ENCODE measurements around the gene DYSF.

Gene DYSF

DNA sequence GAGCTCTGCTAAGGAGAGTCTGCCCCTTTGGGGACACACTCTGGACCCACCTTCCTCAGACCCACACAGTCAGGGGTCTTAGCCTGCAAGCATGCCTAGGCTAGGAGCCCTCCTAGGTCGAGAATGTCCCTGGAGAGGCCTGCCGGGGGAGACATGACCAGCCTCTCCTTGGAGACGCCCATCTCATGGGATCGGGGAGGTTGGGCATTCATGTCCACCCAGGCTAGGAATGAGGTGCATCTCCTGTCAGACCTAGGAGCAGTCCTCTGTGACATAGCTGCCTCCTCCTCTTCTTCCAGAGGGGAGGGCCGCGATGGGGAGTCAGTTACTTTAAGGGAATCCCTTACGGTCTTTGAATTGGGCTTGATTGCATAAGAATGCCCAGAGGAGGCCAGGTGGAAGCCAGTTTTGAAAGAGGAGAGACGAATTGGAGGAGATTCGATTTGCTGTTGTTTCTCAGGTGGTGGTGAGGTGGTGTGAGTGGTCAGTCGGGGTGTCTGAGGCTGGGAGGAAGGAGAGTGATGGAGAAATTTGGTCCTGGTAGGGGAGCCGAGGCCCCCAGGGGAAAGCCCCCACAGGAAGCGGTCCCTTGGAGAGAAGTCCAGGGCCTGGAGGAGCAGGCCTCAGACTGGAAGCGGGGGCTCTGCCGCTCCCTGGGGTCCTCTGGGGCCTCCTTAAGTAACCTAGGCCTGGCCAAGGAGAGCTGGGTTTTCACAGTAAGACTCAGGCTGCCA, 241.3 kb downstream of the DYSF start:
- H3K9ac ChIP-seq (ENCODE audit: insufficient read length): no peak overlapping the region

DNA sequence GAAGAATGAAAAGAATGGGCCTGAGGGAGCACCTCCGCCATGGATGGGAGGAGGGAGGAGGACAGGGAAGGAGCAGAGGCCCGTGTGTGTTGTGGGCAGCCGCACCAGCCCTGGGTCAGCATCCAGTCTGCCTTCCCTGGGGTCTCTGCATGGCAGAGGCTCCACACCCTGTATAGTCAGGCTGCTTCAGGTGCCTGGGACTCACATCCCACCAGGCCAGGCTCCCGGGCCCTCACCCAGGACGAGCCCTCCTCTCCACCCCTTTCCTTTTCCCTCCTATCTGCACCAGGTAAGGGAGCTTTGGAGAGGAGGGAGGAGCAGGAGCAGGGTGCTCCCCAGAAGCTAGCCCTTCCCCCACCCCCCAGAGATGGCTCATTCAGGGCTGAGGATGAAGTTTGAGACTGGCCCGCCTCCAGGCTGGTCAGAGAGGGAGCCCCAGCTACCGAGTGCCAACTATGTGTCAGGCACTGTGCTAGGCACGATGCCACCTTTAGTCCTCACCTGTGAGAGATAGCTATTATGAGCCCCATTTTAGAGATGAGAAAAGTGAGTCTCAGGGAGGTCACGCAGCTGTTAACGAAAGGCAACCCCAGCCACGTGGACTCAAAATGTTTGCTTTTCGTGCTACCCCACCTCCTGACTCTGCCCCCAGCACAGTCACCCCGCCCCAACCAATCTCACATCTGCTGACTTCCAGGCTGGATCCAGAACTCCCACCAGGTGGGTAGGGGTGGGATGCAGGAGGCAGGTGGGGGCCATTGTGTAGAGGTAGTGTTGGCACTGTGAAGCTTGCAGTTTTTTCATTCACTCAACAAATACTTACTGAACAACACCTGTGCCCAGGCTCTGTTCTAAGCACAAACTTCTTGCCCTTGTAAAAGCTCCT, 242.1 kb downstream of the DYSF start:
- Histone ChIP-seq H3K9ac (ENCODE audit: insufficient read length) (no peak overlapping the region), H3K4me3 (no peak overlapping the region), H3K27ac (no peak overlapping the region), H3K9me3 (ENCODE audit: low read depth, low read length) (no peaks in the 10 kb centered on the region), H3K36me3 (ENCODE audit: insufficient read depth, low read length) (no peaks in the 10 kb centered on the region)
- no peak for DNase-seq (ENCODE audit: low read depth, low spot score)
- TF ChIP-seq EZH2 (IDR thresholded peaks at IDR 0.05): no peak
- no peak for TF ChIP-seq POLR2AphosphoS5 (IDR thresholded peaks at IDR 0.05; ENCODE audit: borderline replicate concordance, low read depth, low read length)
- TF ChIP-seq FOXP2 (optimal IDR thresholded peaks at IDR 0.05; ENCODE audit: control extremely low read depth, extremely low read length, insufficient read depth): no peak

More for the DNA sequence above, 241.3 kb downstream of the DYSF start:
- H3K4me3 ChIP-seq: no peak overlapping the region
- TF ChIP-seq EZH2 (IDR thresholded peaks at IDR 0.05): no peak
- no peak for TF ChIP-seq POLR2AphosphoS5 (IDR thresholded peaks at IDR 0.05; ENCODE audit: borderline replicate concordance, low read depth, low read length)
- no peak for TF ChIP-seq FOXP2 (optimal IDR thresholded peaks at IDR 0.05; ENCODE audit: control extremely low read depth, extremely low read length, insufficient read depth)
- no peaks in the 10 kb centered on the region for H3K9me3 ChIP-seq (ENCODE audit: low read depth, low read length)
- H3K27ac ChIP-seq: no peak overlapping the region
- no peaks in the 10 kb centered on the region for H3K36me3 ChIP-seq (ENCODE audit: insufficient read depth, low read length)
- no peak for DNase-seq (ENCODE audit: low read depth, low spot score)

DNA sequence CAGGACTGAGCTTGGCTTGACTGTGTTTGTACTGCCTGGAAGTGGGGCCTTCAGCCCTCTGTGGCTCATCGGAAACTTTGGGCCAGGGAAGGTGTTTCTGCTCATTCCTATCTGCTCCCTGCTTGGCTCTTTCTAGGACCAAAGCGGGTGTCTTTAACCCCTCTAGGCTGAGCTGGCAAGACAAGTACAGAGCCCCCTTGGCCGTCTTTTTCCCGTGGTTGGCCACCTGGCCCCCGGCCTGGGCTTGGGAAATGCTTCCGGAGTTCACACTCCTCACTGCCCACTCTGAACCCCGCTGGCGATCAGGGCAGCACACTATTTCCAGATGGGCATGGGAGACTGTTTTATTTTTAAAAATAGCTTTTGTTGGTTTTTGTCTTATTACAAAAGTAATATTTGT, 243.0 kb downstream of the DYSF start:
- Histone ChIP-seq H3K36me3 (ENCODE audit: insufficient read depth, low read length) (no peaks in the 10 kb centered on the region), H3K9ac (ENCODE audit: insufficient read length) (no peak overlapping the region)

DNA sequence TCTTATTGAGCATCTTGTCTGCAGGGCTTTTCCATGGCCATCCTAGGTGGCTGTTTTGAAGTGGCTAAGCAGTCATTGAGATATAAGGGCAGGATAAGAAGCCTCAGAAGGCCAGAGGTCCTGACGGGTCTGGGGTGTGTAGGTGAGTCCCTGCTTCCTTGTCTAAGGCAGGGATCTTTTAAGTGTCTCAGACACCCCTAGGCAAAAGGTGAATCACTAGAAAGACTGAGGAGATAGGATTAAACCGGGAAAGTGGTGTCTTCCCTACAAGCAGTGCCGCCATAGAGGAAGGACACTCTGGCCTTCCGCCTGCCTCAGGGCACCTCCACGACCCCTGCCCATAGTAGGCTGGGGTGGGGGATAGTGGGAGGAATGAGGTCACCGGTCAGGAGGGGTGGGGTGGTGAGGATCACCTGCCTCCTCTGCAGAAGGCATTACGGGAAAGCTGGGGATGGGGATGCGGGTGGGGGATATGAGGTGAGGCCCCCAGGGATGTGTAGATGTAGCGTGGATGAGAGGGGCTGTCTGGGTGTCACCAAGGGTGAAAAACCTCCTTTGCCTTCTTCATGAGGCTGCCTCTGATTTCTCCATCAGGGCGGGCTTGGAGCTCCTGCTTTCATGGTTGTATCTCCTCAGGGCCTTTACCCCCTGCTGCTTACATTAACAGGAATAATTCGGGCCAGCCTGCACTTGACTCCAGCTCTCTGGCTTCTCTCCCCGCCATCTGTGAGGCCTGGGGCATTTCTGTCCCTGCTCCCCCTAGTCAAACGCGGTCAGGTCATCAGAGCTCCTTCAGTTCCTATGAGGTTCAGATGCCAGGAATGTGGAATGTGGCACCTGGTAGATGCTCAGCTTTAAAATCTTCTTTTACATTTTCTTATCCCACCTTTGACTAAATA, 244.0 kb downstream of the DYSF start:
- Histone ChIP-seq H3K4me3 (no peak overlapping the region), H3K36me3 (ENCODE audit: insufficient read depth, low read length) (no peaks in the 10 kb centered on the region), H3K9me3 (ENCODE audit: low read depth, low read length) (no peaks in the 10 kb centered on the region), H3K9ac (ENCODE audit: insufficient read length) (no peak overlapping the region), H3K27ac (no peak overlapping the region)
- DNase-seq (ENCODE audit: low read depth, low spot score): no peak
- TF ChIP-seq FOXP2 (optimal IDR thresholded peaks at IDR 0.05; ENCODE audit: control extremely low read depth, extremely low read length, insufficient read depth): no peak

More for the DNA sequence above, 243.0 kb downstream of the DYSF start:
- H3K4me3 ChIP-seq: no peak overlapping the region
- no peaks in the 10 kb centered on the region for H3K9me3 ChIP-seq (ENCODE audit: low read depth, low read length)
- no peak for DNase-seq (ENCODE audit: low read depth, low spot score)
- no peak overlapping the region for H3K27ac ChIP-seq
- TF ChIP-seq EZH2 (IDR thresholded peaks at IDR 0.05): no peak
- no peak for TF ChIP-seq FOXP2 (optimal IDR thresholded peaks at IDR 0.05; ENCODE audit: control extremely low read depth, extremely low read length, insufficient read depth)
- TF ChIP-seq POLR2AphosphoS5 (IDR thresholded peaks at IDR 0.05; ENCODE audit: borderline replicate concordance, low read depth, low read length): no peak

DNA sequence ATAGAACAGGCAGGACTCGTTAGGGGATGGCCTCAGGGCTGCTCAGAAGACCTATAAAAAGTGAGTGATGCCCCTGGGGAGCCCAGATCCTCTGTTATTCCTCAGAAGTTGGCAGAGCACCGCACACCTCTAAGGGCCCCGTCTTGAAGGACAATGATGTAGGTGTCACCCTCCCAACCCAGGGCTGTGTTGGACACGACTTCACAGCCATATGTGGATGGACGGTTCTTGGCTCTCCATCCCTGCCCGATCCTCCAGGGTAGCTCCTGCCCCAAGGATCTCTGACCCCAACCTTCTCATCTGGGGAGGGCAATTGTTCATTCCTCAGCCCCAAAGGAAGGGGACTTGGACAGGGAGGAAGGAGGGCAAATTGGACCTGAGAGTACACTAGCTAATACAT, 246.1 kb downstream of the DYSF start:
- no peak overlapping the region for H3K27ac ChIP-seq
- H3K9me3 ChIP-seq (ENCODE audit: low read depth, low read length): no peaks in the 10 kb centered on the region
- H3K36me3 ChIP-seq (ENCODE audit: insufficient read depth, low read length): no peaks in the 10 kb centered on the region
- no peak for DNase-seq (ENCODE audit: low read depth, low spot score)
- H3K4me3 ChIP-seq: no peak overlapping the region
- no peak for TF ChIP-seq EZH2 (IDR thresholded peaks at IDR 0.05)
- no peak overlapping the region for H3K9ac ChIP-seq (ENCODE audit: insufficient read length)

DNA sequence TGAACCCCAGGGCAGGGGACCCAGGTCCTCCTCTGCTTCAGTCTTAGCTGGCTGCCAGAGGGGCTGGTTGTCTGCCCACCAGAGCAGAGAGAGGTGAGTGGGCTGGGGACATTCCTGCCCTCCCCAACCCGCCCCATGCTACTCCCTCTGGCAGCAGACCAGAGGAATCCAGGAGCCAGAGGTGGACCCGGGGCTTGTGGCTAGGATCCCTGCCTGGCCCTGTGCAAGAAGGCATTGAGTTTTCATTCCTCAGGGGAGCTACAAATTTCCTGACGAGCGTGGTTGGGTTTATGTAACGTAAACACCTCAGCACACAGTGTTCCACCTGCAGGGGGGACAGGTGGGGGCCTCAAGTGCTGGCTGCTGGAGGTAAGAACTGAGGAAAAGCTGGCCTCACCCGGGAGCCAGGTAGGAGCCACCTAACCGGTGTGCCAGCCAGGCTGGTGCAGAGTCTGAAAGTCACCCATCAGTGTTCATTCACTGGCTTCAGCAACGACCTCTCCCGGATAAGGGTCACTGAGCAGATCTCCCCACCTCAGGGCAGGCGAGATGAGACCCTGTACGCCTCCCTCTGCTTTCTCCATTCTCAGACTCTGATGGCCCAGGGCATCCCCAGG, 246.8 kb downstream of the DYSF start:
- Histone ChIP-seq H3K27ac (no peak overlapping the region), H3K36me3 (ENCODE audit: insufficient read depth, low read length) (no peaks in the 10 kb centered on the region), H3K9me3 (ENCODE audit: low read depth, low read length) (no peaks in the 10 kb centered on the region), H3K9ac (ENCODE audit: insufficient read length) (no peak overlapping the region), H3K4me3 (no peak overlapping the region)
- no peak for DNase-seq (ENCODE audit: low read depth, low spot score)
- TF ChIP-seq POLR2AphosphoS5 (IDR thresholded peaks at IDR 0.05; ENCODE audit: borderline replicate concordance, low read depth, low read length) (no peak), FOXP2 (optimal IDR thresholded peaks at IDR 0.05; ENCODE audit: control extremely low read depth, extremely low read length, insufficient read depth) (no peak), EZH2 (IDR thresholded peaks at IDR 0.05) (no peak)

DNA sequence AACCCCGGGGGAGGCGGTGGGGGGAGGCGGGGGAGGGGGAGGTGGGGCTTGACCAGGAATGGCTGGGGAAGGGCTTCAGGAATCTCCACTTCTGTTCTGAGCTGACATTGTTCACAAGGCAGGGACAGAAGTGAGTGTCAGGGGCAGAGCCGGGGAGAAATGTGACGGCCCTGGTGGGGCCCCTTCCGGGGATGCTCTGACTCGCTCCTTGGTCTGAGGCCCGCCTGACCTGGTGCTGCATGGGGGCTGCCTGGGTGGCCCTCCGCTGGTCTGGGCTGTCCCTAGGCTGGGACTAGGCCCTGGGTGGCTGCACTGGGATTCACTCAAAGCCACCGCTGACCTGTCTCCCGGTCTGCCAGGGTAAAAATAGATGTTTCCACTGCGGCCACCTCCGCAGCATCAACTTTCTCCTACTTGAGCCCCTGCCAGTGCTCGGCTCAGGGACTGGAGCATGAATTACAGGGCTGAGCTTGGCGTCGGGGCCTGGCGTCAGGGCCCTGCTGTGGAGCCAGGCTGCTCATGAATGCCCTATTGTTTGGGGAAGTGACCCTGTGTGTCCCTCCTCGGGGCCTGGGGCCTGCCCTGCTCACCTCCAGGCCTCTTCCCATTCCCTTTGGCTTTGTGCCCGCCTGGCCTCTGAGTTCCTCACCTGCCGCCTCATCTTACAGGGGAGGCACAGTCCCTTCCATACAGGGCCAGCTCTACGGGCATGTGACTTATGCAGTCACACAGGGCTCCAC, 247.5 kb downstream of the DYSF start:
- no peak overlapping the region for H3K27ac ChIP-seq
- H3K9ac ChIP-seq (ENCODE audit: insufficient read length): no peak overlapping the region

More for the DNA sequence above, 247.5 kb downstream of the DYSF start:
- no peaks in the 10 kb centered on the region for H3K36me3 ChIP-seq (ENCODE audit: insufficient read depth, low read length)
- no peak for DNase-seq (ENCODE audit: low read depth, low spot score)
- H3K9me3 ChIP-seq (ENCODE audit: low read depth, low read length): no peaks in the 10 kb centered on the region
- H3K4me3 ChIP-seq: no peak overlapping the region
- TF ChIP-seq POLR2AphosphoS5 (IDR thresholded peaks at IDR 0.05; ENCODE audit: borderline replicate concordance, low read depth, low read length) (no peak), EZH2 (IDR thresholded peaks at IDR 0.05) (no peak), FOXP2 (optimal IDR thresholded peaks at IDR 0.05; ENCODE audit: control extremely low read depth, extremely low read length, insufficient read depth) (no peak)

Measured in SK-N-MC (cell line).